K562 (cell line): ENCODE measurements around the gene DNAJC12. TPM values are rescaled to one million over a fixed set of nuclear protein-coding genes. Genes with fewer than 3 reads are reported as not detected.

Experiments
- MGA ChIP-seq: fragments of 450-650 bp; IDR thresholded peaks from 2 replicates; pipeline ENCODE4 v1.6.1; 2016; ENCODE audit warnings: mild to moderate bottlenecking, moderate library complexity
- polyA plus RNA-seq, 8 experiments: library from polyadenylated mRNA; depleted of rRNA in 4 of 8; stranded (reverse) in 5 of 8; unstranded in 3 of 8; fragments of >200 nt; fragmentation: Nextera tagmentation in 2 of 8; fragmentation: Illumina TruSeq in 1 of 8; extraction: Ambion mirVana in 2 of 8; extraction: Trizol in 1 of 8; gene quantifications; 2 replicates each; pipeline versions ENCODE4 v1.2.1 to v1.2.3, GENCODE V29; 2011 to 2014; ENCODE audit warnings: inconsistent platforms in 1 of 8, missing spikeins in 1 of 8
- total RNA-seq, 7 experiments: library from RNA; depleted of rRNA in 6 of 7; stranded (reverse); fragments of >200 nt in 6 of 7; fragmentation: Illumina TruSeq in 2 of 7; extraction: Trizol in 2 of 7; gene quantifications; 2 replicates each; pipeline versions ENCODE4 v1.2.1 to v1.2.3, GENCODE V29; 2011 to 2021; ENCODE audit warnings: low replicate concordance in 1 of 7
- TF ChIP-seq, protein P1 (sequence below): sonication (generic); formaldehyde crosslinking; IDR thresholded peaks from 2 replicates; pipeline ENCODE4 v1.8.1; 2023; ENCODE audit warnings: missing genetic modification reagents, mild to moderate bottlenecking, borderline replicate concordance
- TF ChIP-seq, protein P2 (sequence below): sonication (generic); formaldehyde crosslinking; IDR thresholded peaks from 2 replicates; pipeline ENCODE4 v1.8.1; 2023; ENCODE audit warnings: mild to moderate bottlenecking, missing genetic modification reagents

DNAJC12 gene
- total and polyA plus RNA-seq, 9 of the 15 experiments (the other 6 are each of a cell fraction or from before 2014, with no cell fraction given), result 7.4 to 95.9 (median 68.5) TPM

DNA sequence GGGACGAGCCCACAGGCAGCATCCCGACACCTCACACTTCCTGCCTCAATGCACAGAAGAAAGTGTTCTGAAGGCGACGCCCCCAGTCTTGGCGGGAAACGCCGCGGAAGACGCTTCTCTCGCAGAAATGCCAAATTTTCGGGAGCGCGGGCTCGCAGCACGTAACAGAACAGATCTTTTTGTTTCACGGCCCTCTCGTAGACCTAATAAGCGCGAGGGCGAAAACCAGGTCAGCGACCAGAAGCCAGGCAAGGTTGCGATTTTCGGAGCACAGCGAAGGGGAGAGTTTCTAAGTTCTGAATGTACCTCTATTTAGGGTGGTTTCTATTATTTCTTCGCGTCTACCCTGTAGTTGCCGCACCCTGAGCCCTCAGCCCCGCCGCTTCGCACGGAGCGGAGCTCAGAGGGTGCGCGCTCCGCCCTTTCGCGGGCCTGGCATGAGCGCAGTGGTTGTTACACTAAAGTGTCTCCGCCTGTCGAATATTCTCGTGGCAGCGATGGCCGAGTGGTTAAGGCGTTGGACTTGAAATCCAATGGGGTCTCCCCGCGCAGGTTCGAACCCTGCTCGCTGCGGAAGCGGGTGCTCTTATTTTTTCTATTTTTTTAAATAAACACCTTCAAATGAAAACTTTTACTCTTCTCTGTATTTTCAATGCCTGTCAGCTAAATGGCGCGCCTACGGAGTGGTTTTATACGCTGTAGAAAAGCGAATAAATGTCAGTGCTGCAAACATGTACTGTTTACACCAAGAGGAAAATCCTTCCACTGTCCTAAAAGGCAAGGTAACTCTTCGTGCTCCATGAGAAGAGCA lies 73.8 kb downstream of the DNAJC12 start (continued):
- peak; percentile 91 for TF ChIP-seq MGA
- TF ChIP-seq, protein P1, sequence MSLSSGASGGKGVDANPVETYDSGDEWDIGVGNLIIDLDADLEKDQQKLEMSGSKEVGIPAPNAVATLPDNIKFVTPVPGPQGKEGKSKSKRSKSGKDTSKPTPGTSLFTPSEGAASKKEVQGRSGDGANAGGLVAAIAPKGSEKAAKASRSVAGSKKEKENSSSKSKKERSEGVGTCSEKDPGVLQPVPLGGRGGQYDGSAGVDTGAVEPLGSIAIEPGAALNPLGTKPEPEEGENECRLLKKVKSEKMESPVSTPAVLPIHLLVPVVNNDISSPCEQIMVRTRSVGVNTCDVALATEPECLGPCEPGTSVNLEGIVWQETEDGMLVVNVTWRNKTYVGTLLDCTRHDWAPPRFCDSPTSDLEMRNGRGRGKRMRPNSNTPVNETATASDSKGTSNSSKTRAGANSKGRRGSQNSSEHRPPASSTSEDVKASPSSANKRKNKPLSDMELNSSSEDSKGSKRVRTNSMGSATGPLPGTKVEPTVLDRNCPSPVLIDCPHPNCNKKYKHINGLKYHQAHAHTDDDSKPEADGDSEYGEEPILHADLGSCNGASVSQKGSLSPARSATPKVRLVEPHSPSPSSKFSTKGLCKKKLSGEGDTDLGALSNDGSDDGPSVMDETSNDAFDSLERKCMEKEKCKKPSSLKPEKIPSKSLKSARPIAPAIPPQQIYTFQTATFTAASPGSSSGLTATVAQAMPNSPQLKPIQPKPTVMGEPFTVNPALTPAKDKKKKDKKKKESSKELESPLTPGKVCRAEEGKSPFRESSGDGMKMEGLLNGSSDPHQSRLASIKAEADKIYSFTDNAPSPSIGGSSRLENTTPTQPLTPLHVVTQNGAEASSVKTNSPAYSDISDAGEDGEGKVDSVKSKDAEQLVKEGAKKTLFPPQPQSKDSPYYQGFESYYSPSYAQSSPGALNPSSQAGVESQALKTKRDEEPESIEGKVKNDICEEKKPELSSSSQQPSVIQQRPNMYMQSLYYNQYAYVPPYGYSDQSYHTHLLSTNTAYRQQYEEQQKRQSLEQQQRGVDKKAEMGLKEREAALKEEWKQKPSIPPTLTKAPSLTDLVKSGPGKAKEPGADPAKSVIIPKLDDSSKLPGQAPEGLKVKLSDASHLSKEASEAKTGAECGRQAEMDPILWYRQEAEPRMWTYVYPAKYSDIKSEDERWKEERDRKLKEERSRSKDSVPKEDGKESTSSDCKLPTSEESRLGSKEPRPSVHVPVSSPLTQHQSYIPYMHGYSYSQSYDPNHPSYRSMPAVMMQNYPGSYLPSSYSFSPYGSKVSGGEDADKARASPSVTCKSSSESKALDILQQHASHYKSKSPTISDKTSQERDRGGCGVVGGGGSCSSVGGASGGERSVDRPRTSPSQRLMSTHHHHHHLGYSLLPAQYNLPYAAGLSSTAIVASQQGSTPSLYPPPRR, result no peak
- TF ChIP-seq, protein P2, sequence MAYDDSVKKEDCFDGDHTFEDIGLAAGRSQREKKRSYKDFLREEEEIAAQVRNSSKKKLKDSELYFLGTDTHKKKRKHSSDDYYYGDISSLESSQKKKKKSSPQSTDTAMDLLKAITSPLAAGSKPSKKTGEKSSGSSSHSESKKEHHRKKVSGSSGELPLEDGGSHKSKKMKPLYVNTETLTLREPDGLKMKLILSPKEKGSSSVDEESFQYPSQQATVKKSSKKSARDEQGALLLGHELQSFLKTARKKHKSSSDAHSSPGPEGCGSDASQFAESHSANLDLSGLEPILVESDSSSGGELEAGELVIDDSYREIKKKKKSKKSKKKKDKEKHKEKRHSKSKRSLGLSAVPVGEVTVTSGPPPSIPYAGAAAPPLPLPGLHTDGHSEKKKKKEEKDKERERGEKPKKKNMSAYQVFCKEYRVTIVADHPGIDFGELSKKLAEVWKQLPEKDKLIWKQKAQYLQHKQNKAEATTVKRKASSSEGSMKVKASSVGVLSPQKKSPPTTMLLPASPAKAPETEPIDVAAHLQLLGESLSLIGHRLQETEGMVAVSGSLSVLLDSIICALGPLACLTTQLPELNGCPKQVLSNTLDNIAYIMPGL, result peak; percentile 99
